H1 (cell line): ENCODE results near the gene RERG. TPM values are rescaled to one million over a fixed set of nuclear protein-coding genes. Genes with fewer than 3 reads are reported as not detected.

ENCODE experiments used
- CTCF ChIA-PET: fragments of 300-600 bp; sonication (Branson Sonifier 250); formaldehyde crosslinking; loops from one replicate; lab custom pipeline; 2021; ENCODE audit not compliant: partially characterized antibody; lab: Charles Lee
- POLR2A ChIA-PET: fragments of 300-600 bp; sonication (Branson Sonifier 250); formaldehyde crosslinking; loops from one replicate; lab custom pipeline; 2021; ENCODE audit warnings: inconsistent platforms; ENCODE audit not compliant: partially characterized antibody; lab: Charles Lee
- DNase-seq, 2 experiments: peaks; one replicate each; pipeline versions ENCODE4 v3.0.0 to v3.0.0-alpha.2; 2010 to 2022; ENCODE audit warnings: low spot score in 2 of 2, low read depth in 1 of 2, mixed read lengths in 1 of 2
- FAIRE-seq: peaks from 2 replicates; lab custom pipeline; 2011; peaks lifted over from hg19 to GRCh38; lab: Jason Lieb, UNC
- H2AFZ ChIP-seq: 2 replicates; pipeline ENCODE4 v1.8.1; 2012; ENCODE audit warnings: low read length, inconsistent platforms
- H2AK5ac ChIP-seq: 2 replicates; pipeline ENCODE4 v1.6.1; 2013; ENCODE audit warnings: low read depth, low read length
- H2BK120ac ChIP-seq: replicated peaks from 2 replicates; pipeline ENCODE3; 2013; ENCODE audit warnings: low read depth, low read length, inconsistent platforms
- H2BK12ac ChIP-seq: 2 replicates; pipeline ENCODE4 v1.6.1; 2013; ENCODE audit warnings: low read depth, low read length
- H2BK15ac ChIP-seq: 2 replicates; pipeline ENCODE4 v1.6.1; 2013; ENCODE audit warnings: low read length
- H2BK20ac ChIP-seq: 2 replicates; pipeline ENCODE4 v1.6.1; 2013; ENCODE audit warnings: low read length
- H2BK5ac ChIP-seq: 2 replicates; pipeline ENCODE4 v1.6.1; 2013; ENCODE audit warnings: low read depth, low read length
- H3K14ac ChIP-seq: 2 replicates; pipeline ENCODE4 v1.6.1; 2013; ENCODE audit warnings: inconsistent platforms; ENCODE audit not compliant: insufficient read length
- H3K18ac ChIP-seq: 2 replicates; pipeline ENCODE4 v1.6.1; 2013; ENCODE audit warnings: low read length; ENCODE audit errors: extremely low read depth
- H3K23ac ChIP-seq: 2 replicates; pipeline ENCODE4 v1.6.1; 2013; ENCODE audit warnings: inconsistent platforms; ENCODE audit not compliant: insufficient read length
- H3K23me2 ChIP-seq: 2 replicates; pipeline ENCODE4 v1.6.1; 2013; ENCODE audit warnings: low read depth, low read length
- H3K27ac ChIP-seq: 2 replicates; pipeline ENCODE4 v1.6.1; 2011; ENCODE audit warnings: low read depth, low read length, inconsistent platforms
- H3K27me3 ChIP-seq, 4 experiments: replicated peaks in 1 of 4; 1 replicate in 1 of 4; 2 replicates in 3 of 4; pipeline versions ENCODE4 v1.6.1 to v1.8.1; 2011 to 2013; ENCODE audit warnings: low read length in 3 of 4, mild to moderate bottlenecking in 3 of 4, inconsistent platforms in 2 of 4, mixed read lengths in 2 of 4, moderate library complexity in 1 of 4; ENCODE audit not compliant: control insufficient read depth in 3 of 4, insufficient read depth in 3 of 4; ENCODE audit errors: extremely low read depth in 1 of 4
- H3K36me3 ChIP-seq, 4 experiments: 2 replicates each; pipeline versions ENCODE4 v1.6.1 to v1.8.1; 2011 to 2013; ENCODE audit warnings: mild to moderate bottlenecking in 4 of 4, low read length in 3 of 4, moderate library complexity in 2 of 4, control low read depth in 1 of 4, inconsistent platforms in 1 of 4; ENCODE audit not compliant: insufficient read depth in 4 of 4, control insufficient read depth in 2 of 4
- H3K4ac ChIP-seq: replicated peaks from 2 replicates; pipeline ENCODE3; 2013; ENCODE audit warnings: low read length, low read depth, mixed read lengths, inconsistent platforms; ENCODE audit not compliant: insufficient read length
- H3K4me1 ChIP-seq, 4 experiments: replicated peaks in 1 of 4; 1 replicate in 1 of 4; 2 replicates in 3 of 4; pipeline versions ENCODE4 v1.6.1 to v1.8.1; 2011 to 2013; ENCODE audit warnings: low read length in 3 of 4, inconsistent platforms in 2 of 4, mixed read lengths in 1 of 4; ENCODE audit not compliant: insufficient read depth in 4 of 4, control insufficient read depth in 3 of 4
- H3K4me2 ChIP-seq, 2 experiments: 2 replicates each; pipeline versions ENCODE4 v1.6.1 to v1.8.1; 2011 to 2013; ENCODE audit warnings: low read depth in 2 of 2, low read length in 2 of 2, control low read depth in 1 of 2, inconsistent platforms in 1 of 2, mild to moderate bottlenecking in 1 of 2; ENCODE audit not compliant: insufficient read depth in 1 of 2
- H3K4me3 ChIP-seq, 4 experiments: fragments of 200-600, 300-600 bp in 1 of 4; sonication (generic), shearing (Covaris generic), sonication (Bioruptor Twin) in 1 of 4; 2 replicates each; pipeline versions ENCODE4 v1.5.1 to v1.8.1; 2011 to 2016; ENCODE audit warnings: low read length in 4 of 4, low read depth in 3 of 4, control low read depth in 2 of 4, inconsistent platforms in 2 of 4, mild to moderate bottlenecking in 2 of 4, mixed read lengths in 1 of 4, moderate library complexity in 1 of 4; ENCODE audit not compliant: insufficient read depth in 2 of 4; ENCODE audit errors: extremely low read depth in 1 of 4
- H3K56ac ChIP-seq: replicated peaks from 2 replicates; pipeline ENCODE3; 2013; ENCODE audit warnings: low read depth, mild to moderate bottlenecking, mixed read lengths, low read length, inconsistent platforms; ENCODE audit not compliant: insufficient read length
- H3K79me1 ChIP-seq: 2 replicates; pipeline ENCODE4 v1.6.1; 2013; ENCODE audit warnings: low read depth, low read length, control low read depth
- H3K79me2 ChIP-seq, 2 experiments: 2 replicates each; pipeline versions ENCODE4 v1.6.1 to v1.8.1; 2012 to 2013; ENCODE audit warnings: low read length in 2 of 2, mild to moderate bottlenecking in 2 of 2, inconsistent platforms in 1 of 2; ENCODE audit not compliant: insufficient read depth in 2 of 2, control insufficient read depth in 1 of 2
- H3K9ac ChIP-seq, 4 experiments: replicated peaks in 1 of 4; 1 replicate in 1 of 4; 2 replicates in 3 of 4; pipeline versions ENCODE4 v1.6.1 to v1.8.1; 2011 to 2013; ENCODE audit warnings: low read depth in 3 of 4, low read length in 3 of 4, control low read depth in 2 of 4, mild to moderate bottlenecking in 2 of 4, moderate library complexity in 2 of 4, inconsistent platforms in 1 of 4; ENCODE audit errors: extremely low read depth in 1 of 4
- H3K9me3 ChIP-seq, 2 experiments: 2 replicates each; pipeline versions ENCODE4 v1.6.1 to v1.8.1; 2012 to 2013; ENCODE audit warnings: mild to moderate bottlenecking in 2 of 2, moderate library complexity in 2 of 2, control low read depth in 1 of 2, inconsistent platforms in 1 of 2, low read depth in 1 of 2, low read length in 1 of 2, mixed read lengths in 1 of 2; ENCODE audit not compliant: insufficient read depth in 2 of 2
- H4K20me1 ChIP-seq, 2 experiments: replicated peaks in 1 of 2; 2 replicates each; pipeline versions ENCODE3 to v1.8.1; 2011 to 2013; ENCODE audit warnings: inconsistent platforms in 2 of 2, low read length in 2 of 2, mild to moderate bottlenecking in 1 of 2; ENCODE audit not compliant: insufficient read depth in 2 of 2, control insufficient read depth in 1 of 2
- H4K5ac ChIP-seq: 2 replicates; pipeline ENCODE4 v1.6.1; 2013; ENCODE audit warnings: low read length, low read depth, mixed read lengths, inconsistent platforms; ENCODE audit not compliant: insufficient read length
- H4K8ac ChIP-seq: 2 replicates; pipeline ENCODE4 v1.8.0; 2013; ENCODE audit warnings: mild to moderate bottlenecking, moderate library complexity, low read length, inconsistent platforms; ENCODE audit not compliant: insufficient read depth; ENCODE audit errors: extremely low read depth
- H4K91ac ChIP-seq: replicated peaks from 2 replicates; pipeline ENCODE3; 2013; ENCODE audit warnings: low read length, mixed read lengths, inconsistent platforms; ENCODE audit not compliant: insufficient read length
- ASH2L ChIP-seq: fragments of 200-600, 300-600 bp; sonication (generic); IDR thresholded peaks from one replicate; pipeline ENCODE4 v1.7.1; 2017; ENCODE audit warnings: low read length
- CEBPB ChIP-seq: IDR thresholded peaks from 2 replicates; pipeline ENCODE4 v1.6.1; 2012; ENCODE audit warnings: low read depth, low read length
- CHD2 ChIP-seq: IDR thresholded peaks from 2 replicates; pipeline ENCODE4 v1.6.1; 2012; ENCODE audit warnings: low read length, improper control_type of control experiment
- FOSL1 ChIP-seq: IDR thresholded peaks from 2 replicates; pipeline ENCODE4 v1.6.1; 2011; ENCODE audit warnings: mild to moderate bottlenecking, low read depth, low read length, moderate library complexity; ENCODE audit not compliant: insufficient read depth
- RBBP5 ChIP-seq: IDR thresholded peaks from 2 replicates; pipeline ENCODE4 v1.7.1; 2012; ENCODE audit warnings: low read depth, mild to moderate bottlenecking, inconsistent platforms, low read length, moderate library complexity, borderline replicate concordance
- SRF ChIP-seq: IDR thresholded peaks from 2 replicates; pipeline ENCODE4 v1.6.1; 2011; ENCODE audit warnings: mild to moderate bottlenecking, low read depth, low read length, moderate library complexity
- WGBS, 2 experiments: shearing (Covaris generic) in 1 of 2; methylation state at CpG; one replicate each; pipeline versions ENCODE4 v1.1.6 to v1.1.7; 2013 to 2015; ENCODE audit warnings: low lambda C conversion rate in 2 of 2, mixed read lengths in 2 of 2, inconsistent platforms in 1 of 2, low coverage in 1 of 2, missing lambda C conversion rate in 1 of 2; ENCODE audit not compliant: insufficient replicate concordance in 2 of 2, insufficient coverage in 1 of 2, insufficient read length in 1 of 2; ENCODE audit errors: extremely low coverage in 1 of 2, missing lambda C conversion rate in 1 of 2; 5-methylcytosine and 5-hydroxymethylcytosine counted together
- polyA plus RNA-seq, 7 experiments: library from polyadenylated mRNA; depleted of rRNA in 3 of 7; stranded (reverse) in 5 of 7; unstranded in 2 of 7; fragments of >200 nt in 5 of 7; fragments of 200-250 nt in 2 of 7; gene quantifications; 1 replicate in 5 of 7; 2 replicates in 1 of 7; 4 replicates in 1 of 7; pipeline versions ENCODE4 v1.2.1 to v1.2.3, GENCODE V29; 2011 to 2013; ENCODE audit warnings: missing spikeins in 2 of 7, mixed read lengths in 2 of 7
- total RNA-seq: library from RNA; stranded (reverse); fragmentation: NEBNext Ultra II Directional; extraction: Animal tissue kit (Norgen Biotek cat#: 25700); gene quantifications from 2 replicates; pipeline ENCODE4 v1.2.1, GENCODE V29; 2021
- TF ChIP-seq, protein P1 (sequence below): IDR thresholded peaks from 2 replicates; pipeline ENCODE4 v1.6.1; 2012; ENCODE audit warnings: low read length, inconsistent platforms

Gene RERG
- total and polyA plus RNA-seq, 2 of the 8 experiments (the other 6 are each of a cell fraction or from before 2014, with no cell fraction given) = 0.12 to 0.86 TPM

DNA sequence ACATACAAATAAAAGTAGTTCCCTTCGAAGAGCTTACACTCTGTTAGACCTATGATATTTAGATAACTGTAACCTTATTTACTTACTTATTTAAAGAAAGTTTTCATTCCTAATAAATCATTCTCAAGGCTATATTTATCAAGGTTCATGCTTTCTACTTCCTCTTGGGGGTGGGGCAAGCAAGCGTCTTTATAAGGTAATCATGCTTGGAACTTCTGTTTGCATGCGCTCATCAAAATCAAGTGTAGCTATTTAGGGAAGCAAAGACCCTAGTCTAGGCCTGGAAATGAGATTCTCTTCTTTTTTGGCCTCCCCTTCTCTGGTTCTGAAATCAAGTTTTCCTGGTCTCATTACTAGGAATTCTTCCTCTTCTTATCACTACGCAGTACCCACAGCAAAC lies 766 bp downstream of the RERG start:
- Histone ChIP-seq H3K9me3 (no peaks in the 10 kb centered on the region), H3K23ac (no peak overlapping the region), H3K4me1 (peaks cover 0 to 3% (median 3%) of the 10 kb centered on the region in 4 experiments; a peak in 4 of 7 replicates), H4K20me1 (no peaks in the 10 kb centered on the region), H4K91ac (no peak overlapping the region), H3K18ac (no peak overlapping the region), H3K14ac (no peak overlapping the region), H3K27me3 (peaks cover 0 to 9% (median 6%) of the 10 kb centered on the region in 4 experiments; a peak in 6 of 7 replicates), H2BK15ac (no peak overlapping the region), H4K8ac (no peak overlapping the region), H2BK20ac (no peak overlapping the region), H2AK5ac (no peak overlapping the region), H3K4me3 (peak overlapping the region in 1 of 4 experiments; percentile 57; a peak in 3 of 8 replicates), H3K79me1 (no peaks in the 10 kb centered on the region), H2BK12ac (no peak overlapping the region), H4K5ac (no peak overlapping the region), H2BK5ac (no peak overlapping the region), H2BK120ac (no peak overlapping the region), H3K36me3 (no peaks in the 10 kb centered on the region), H3K56ac (no peak overlapping the region), H3K4ac (no peak overlapping the region), H3K23me2 (peaks cover 6% of the 10 kb centered on the region), H3K4me2 (peak overlapping the region; percentile 78 to 80; a peak in 2 of 4 replicates), H3K79me2 (no peaks in the 10 kb centered on the region), H3K27ac (no peak overlapping the region), H3K9ac (no peak overlapping the region), H2AFZ (no peak overlapping the region)
- FAIRE-seq (no peak), DNase-seq (no peak)
- ChIA-PET POLR2A (interaction anchor here (1.7 kb wide), 1 partner anchor 305 kb away, joined by 4 read pairs; no protein-coding TSS in a partner anchor), CTCF (interaction anchor here (1.0 to 5.4 kb wide), 37 partner anchors 8 to 451 kb away, joined by 3 to 42 read pairs (median 6); no protein-coding TSS in a partner anchor)
- 82% methylated on average over 4 of the region's 4 CpGs; no CpG with 5 or more reads in 1 of the 2 experiments for WGBS, 2 experiments
- TF ChIP-seq RBBP5 = no peak
- TF ChIP-seq SRF = no peak
- no peak for TF ChIP-seq ASH2L
- TF ChIP-seq CHD2 = no peak
- TF ChIP-seq, protein P1, sequence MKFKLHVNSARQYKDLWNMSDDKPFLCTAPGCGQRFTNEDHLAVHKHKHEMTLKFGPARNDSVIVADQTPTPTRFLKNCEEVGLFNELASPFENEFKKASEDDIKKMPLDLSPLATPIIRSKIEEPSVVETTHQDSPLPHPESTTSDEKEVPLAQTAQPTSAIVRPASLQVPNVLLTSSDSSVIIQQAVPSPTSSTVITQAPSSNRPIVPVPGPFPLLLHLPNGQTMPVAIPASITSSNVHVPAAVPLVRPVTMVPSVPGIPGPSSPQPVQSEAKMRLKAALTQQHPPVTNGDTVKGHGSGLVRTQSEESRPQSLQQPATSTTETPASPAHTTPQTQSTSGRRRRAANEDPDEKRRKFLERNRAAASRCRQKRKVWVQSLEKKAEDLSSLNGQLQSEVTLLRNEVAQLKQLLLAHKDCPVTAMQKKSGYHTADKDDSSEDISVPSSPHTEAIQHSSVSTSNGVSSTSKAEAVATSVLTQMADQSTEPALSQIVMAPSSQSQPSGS = no peak
- no peak for TF ChIP-seq FOSL1
- no peak for TF ChIP-seq CEBPB
